K562 (cell line): ENCODE data around the gene LRP1. TPM values are rescaled to one million over a fixed set of nuclear protein-coding genes. Genes with fewer than 3 reads are reported as not detected.

Experiments used
- ADNP ChIP-seq: fragments of 200-800 bp; sonication (Bioruptor generic); IDR thresholded peaks from 2 replicates; pipeline ENCODE4 v1.6.1; 2016; ENCODE audit warnings: missing genetic modification characterization, missing compliant biosample characterization
- CAMTA2 ChIP-seq: fragments of 250-450 bp; sonication (Bioruptor Pico); conservative IDR thresholded peaks from 2 replicates; pipeline ENCODE4 v1.5.1; 2022
- ELF1 ChIP-seq: fragments of 200-800 bp; sonication (Bioruptor generic); IDR thresholded peaks from 2 replicates; pipeline ENCODE4 v1.6.1; 2016; ENCODE audit warnings: missing genetic modification characterization, missing compliant biosample characterization
- FOXP1 ChIP-seq: sonication (generic); formaldehyde crosslinking; IDR thresholded peaks from 2 replicates; pipeline ENCODE4 v1.8.0; 2022; ENCODE audit warnings: mild to moderate bottlenecking, missing genetic modification reagents
- MYBL2 ChIP-seq, 2 experiments: fragments of 450-650 bp in 1 of 2; sonication (generic) in 1 of 2; formaldehyde crosslinking in 1 of 2; IDR thresholded peaks; 2 replicates each; pipeline versions ENCODE4 v1.6.1 to v1.8.1; 2017 to 2022; ENCODE audit warnings: borderline replicate concordance in 1 of 2, inconsistent platforms in 1 of 2, low read depth in 1 of 2, mild to moderate bottlenecking in 1 of 2, missing genetic modification reagents in 1 of 2, moderate library complexity in 1 of 2
- NCOR1 ChIP-seq: fragments of 450-650 bp; IDR thresholded peaks from 2 replicates; pipeline ENCODE4 v1.6.1; 2016; ENCODE audit warnings: mild to moderate bottlenecking, moderate library complexity
- SMAD1 ChIP-seq: fragments of 150-350 bp; IDR thresholded peaks from 2 replicates; pipeline ENCODE4 v1.6.1; 2014; ENCODE audit warnings: low read length, low read depth; ENCODE audit not compliant: partially characterized antibody
- ZNF584 ChIP-seq: fragments of 200-800 bp; sonication (Bioruptor generic); IDR thresholded peaks from 2 replicates; pipeline ENCODE4 v1.6.1; 2016; ENCODE audit warnings: low read depth, mild to moderate bottlenecking, missing genetic modification characterization, missing compliant biosample characterization
- polyA plus RNA-seq, 8 experiments: library from polyadenylated mRNA; depleted of rRNA in 4 of 8; stranded (reverse) in 5 of 8; unstranded in 3 of 8; fragments of >200 nt; fragmentation: Nextera tagmentation in 2 of 8; fragmentation: Illumina TruSeq in 1 of 8; extraction: Ambion mirVana in 2 of 8; extraction: Trizol in 1 of 8; gene quantifications; 2 replicates each; pipeline versions ENCODE4 v1.2.1 to v1.2.3, GENCODE V29; 2011 to 2014; ENCODE audit warnings: inconsistent platforms in 1 of 8, missing spikeins in 1 of 8
- total RNA-seq, 7 experiments: library from RNA; depleted of rRNA in 6 of 7; stranded (reverse); fragments of >200 nt in 6 of 7; fragmentation: Illumina TruSeq in 2 of 7; extraction: Trizol in 2 of 7; gene quantifications; 2 replicates each; pipeline versions ENCODE4 v1.2.1 to v1.2.3, GENCODE V29; 2011 to 2021; ENCODE audit warnings: low replicate concordance in 1 of 7
- TF ChIP-seq, protein P1 (sequence below): fragments of 250-450 bp; sonication (Bioruptor Pico); IDR thresholded peaks from 2 replicates; pipeline ENCODE4 v1.5.0; 2022; ENCODE audit warnings: mild to moderate bottlenecking
- TF ChIP-seq, protein P2 (sequence below): sonication (generic); formaldehyde crosslinking; IDR thresholded peaks from 2 replicates; pipeline ENCODE4 v1.8.0; 2023; ENCODE audit warnings: mild to moderate bottlenecking, missing genetic modification reagents
- TF ChIP-seq, protein P3 (sequence below): fragments of 250-450 bp; sonication (Bioruptor Pico); IDR thresholded peaks from 2 replicates; pipeline ENCODE4 v1.5.0; 2020; ENCODE audit warnings: mild to moderate bottlenecking, borderline replicate concordance
- TF ChIP-seq, protein P4 (sequence below), 3 experiments: fragments of 200-800 bp in 1 of 3; fragments of 250-450 bp in 1 of 3; fragments of 450-650 bp in 1 of 3; sonication (Bioruptor Pico) in 1 of 3; sonication (Bioruptor generic) in 1 of 3; formaldehyde crosslinking in 1 of 3; IDR thresholded peaks; 2 replicates each; pipeline versions ENCODE4 v1.6.1 to v1.8.0; 2016 to 2022; ENCODE audit warnings: mild to moderate bottlenecking in 2 of 3, missing genetic modification characterization in 2 of 3, missing compliant biosample characterization in 1 of 3, moderate library complexity in 1 of 3
- TF ChIP-seq, protein P5 (sequence below), 2 experiments: IDR thresholded peaks in 1 of 2; conservative IDR thresholded peaks in 1 of 2; 2 replicates each; pipeline ENCODE4 v1.6.1; 2016; ENCODE audit warnings: low read depth in 2 of 2, mild to moderate bottlenecking in 1 of 2, missing compliant biosample characterization in 1 of 2, missing genetic modification characterization in 1 of 2, moderate library complexity in 1 of 2

The LRP1 gene
- total and polyA plus RNA-seq, 9 of the 15 experiments (the other 6 are each of a cell fraction or from before 2014, with no cell fraction given), result 0.04 to 0.64 (median 0.19) TPM; not detected in 2

DNA sequence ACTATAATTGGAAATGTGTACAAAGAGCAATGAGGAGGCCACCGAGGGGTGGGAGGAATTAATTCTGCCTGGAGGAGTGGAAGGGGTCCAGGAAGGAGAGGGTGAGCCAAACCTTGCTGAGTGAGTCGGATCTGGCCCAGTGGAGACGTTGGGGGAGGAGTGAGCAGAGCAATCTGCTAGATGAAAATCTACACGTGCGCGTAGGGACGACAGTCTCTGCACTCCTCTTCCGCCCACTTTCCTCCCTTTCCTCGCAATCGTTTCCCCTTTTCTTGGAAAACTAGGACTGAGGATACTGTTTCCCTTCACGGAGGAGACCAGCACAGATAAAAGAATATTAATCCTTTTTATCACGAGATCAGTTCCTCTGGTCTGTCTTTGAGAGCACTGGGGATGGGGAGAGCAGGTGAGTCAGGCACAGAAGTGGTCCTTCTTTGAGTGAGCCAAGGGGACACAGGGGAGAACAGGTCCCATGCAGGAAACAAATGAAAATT, 42.2 kb upstream of the LRP1 start (continued):
- TF ChIP-seq, protein P1, sequence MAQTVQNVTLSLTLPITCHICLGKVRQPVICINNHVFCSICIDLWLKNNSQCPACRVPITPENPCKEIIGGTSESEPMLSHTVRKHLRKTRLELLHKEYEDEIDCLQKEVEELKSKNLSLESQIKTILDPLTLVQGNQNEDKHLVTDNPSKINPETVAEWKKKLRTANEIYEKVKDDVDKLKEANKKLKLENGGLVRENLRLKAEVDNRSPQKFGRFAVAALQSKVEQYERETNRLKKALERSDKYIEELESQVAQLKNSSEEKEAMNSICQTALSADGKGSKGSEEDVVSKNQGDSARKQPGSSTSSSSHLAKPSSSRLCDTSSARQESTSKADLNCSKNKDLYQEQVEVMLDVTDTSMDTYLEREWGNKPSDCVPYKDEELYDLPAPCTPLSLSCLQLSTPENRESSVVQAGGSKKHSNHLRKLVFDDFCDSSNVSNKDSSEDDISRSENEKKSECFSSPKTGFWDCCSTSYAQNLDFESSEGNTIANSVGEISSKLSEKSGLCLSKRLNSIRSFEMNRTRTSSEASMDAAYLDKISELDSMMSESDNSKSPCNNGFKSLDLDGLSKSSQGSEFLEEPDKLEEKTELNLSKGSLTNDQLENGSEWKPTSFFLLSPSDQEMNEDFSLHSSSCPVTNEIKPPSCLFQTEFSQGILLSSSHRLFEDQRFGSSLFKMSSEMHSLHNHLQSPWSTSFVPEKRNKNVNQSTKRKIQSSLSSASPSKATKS (CRISPR knock-in tag), result no peak
- no peak for TF ChIP-seq ZNF584 (CRISPR knock-in tag)
- TF ChIP-seq, protein P2, sequence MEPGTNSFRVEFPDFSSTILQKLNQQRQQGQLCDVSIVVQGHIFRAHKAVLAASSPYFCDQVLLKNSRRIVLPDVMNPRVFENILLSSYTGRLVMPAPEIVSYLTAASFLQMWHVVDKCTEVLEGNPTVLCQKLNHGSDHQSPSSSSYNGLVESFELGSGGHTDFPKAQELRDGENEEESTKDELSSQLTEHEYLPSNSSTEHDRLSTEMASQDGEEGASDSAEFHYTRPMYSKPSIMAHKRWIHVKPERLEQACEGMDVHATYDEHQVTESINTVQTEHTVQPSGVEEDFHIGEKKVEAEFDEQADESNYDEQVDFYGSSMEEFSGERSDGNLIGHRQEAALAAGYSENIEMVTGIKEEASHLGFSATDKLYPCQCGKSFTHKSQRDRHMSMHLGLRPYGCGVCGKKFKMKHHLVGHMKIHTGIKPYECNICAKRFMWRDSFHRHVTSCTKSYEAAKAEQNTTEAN (CRISPR knock-in tag), result no peak
- 0 out of 2 replicates have a peak, but pooled peaks have one; percentile 12 for TF ChIP-seq NCOR1
- TF ChIP-seq, protein P3, sequence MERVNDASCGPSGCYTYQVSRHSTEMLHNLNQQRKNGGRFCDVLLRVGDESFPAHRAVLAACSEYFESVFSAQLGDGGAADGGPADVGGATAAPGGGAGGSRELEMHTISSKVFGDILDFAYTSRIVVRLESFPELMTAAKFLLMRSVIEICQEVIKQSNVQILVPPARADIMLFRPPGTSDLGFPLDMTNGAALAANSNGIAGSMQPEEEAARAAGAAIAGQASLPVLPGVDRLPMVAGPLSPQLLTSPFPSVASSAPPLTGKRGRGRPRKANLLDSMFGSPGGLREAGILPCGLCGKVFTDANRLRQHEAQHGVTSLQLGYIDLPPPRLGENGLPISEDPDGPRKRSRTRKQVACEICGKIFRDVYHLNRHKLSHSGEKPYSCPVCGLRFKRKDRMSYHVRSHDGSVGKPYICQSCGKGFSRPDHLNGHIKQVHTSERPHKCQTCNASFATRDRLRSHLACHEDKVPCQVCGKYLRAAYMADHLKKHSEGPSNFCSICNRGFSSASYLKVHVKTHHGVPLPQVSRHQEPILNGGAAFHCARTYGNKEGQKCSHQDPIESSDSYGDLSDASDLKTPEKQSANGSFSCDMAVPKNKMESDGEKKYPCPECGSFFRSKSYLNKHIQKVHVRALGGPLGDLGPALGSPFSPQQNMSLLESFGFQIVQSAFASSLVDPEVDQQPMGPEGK (CRISPR knock-in tag), result no peak
- TF ChIP-seq FOXP1 (CRISPR knock-in tag), result no peak
- TF ChIP-seq MYBL2 (IDR thresholded peaks at IDR 0.05; ENCODE audit: low read depth), result no peak
- no peak for TF ChIP-seq MYBL2 (CRISPR knock-in tag; IDR thresholded peaks at IDR 0.05; ENCODE audit: borderline replicate concordance)
- TF ChIP-seq ELF1 (tag), result peak; percentile 49; the same call in 1 of the 2 replicates
- no peak for TF ChIP-seq CAMTA2 (CRISPR knock-in tag)
- no peak for TF ChIP-seq SMAD1
- TF ChIP-seq, protein P4, sequence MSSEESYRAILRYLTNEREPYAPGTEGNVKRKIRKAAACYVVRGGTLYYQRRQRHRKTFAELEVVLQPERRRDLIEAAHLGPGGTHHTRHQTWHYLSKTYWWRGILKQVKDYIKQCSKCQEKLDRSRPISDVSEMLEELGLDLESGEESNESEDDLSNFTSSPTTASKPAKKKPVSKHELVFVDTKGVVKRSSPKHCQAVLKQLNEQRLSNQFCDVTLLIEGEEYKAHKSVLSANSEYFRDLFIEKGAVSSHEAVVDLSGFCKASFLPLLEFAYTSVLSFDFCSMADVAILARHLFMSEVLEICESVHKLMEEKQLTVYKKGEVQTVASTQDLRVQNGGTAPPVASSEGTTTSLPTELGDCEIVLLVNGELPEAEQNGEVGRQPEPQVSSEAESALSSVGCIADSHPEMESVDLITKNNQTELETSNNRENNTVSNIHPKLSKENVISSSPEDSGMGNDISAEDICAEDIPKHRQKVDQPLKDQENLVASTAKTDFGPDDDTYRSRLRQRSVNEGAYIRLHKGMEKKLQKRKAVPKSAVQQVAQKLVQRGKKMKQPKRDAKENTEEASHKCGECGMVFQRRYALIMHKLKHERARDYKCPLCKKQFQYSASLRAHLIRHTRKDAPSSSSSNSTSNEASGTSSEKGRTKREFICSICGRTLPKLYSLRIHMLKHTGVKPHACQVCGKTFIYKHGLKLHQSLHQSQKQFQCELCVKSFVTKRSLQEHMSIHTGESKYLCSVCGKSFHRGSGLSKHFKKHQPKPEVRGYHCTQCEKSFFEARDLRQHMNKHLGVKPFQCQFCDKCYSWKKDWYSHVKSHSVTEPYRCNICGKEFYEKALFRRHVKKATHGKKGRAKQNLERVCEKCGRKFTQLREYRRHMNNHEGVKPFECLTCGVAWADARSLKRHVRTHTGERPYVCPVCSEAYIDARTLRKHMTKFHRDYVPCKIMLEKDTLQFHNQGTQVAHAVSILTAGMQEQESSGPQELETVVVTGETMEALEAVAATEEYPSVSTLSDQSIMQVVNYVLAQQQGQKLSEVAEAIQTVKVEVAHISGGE (CRISPR knock-in tag; IDR thresholded peaks at IDR 0.05), result 0 out of 6 replicates have a peak, but pooled peaks of 1 of the 3 experiments have one; percentile 6
- TF ChIP-seq ADNP, result no peak
- TF ChIP-seq, protein P5, sequence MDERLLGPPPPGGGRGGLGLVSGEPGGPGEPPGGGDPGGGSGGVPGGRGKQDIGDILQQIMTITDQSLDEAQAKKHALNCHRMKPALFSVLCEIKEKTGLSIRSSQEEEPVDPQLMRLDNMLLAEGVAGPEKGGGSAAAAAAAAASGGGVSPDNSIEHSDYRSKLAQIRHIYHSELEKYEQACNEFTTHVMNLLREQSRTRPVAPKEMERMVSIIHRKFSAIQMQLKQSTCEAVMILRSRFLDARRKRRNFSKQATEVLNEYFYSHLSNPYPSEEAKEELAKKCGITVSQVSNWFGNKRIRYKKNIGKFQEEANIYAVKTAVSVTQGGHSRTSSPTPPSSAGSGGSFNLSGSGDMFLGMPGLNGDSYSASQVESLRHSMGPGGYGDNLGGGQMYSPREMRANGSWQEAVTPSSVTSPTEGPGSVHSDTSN (CRISPR knock-in tag; IDR thresholded peaks at IDR 0.05; ENCODE audit: low read depth), result no peak
- TF ChIP-seq, protein P5 (tag; conservative IDR thresholded peaks at IDR 0.05; ENCODE audit: low read depth), result no peak
